HPDE6-E6E7 (cell line): Measurements from ENCODE around the gene CACNB4.

ENCODE experiments used
- DNase-seq: peaks from one replicate; pipeline ENCODE4 v3.0.0; 2011; ENCODE audit warnings: missing footprints; ENCODE audit errors: extremely low spot score

The CACNB4 gene

GRCh38 chr2:151786483-151786882, 312.4 kb downstream of the CACNB4 start:
- no peak for DNase-seq

- no peak for DNase-seq
Observed at GRCh38 chr2:151786077-151786476, 312.8 kb downstream of the CACNB4 start.

- no peak for DNase-seq
Observed at GRCh38 chr2:151783133-151783520, 315.7 kb downstream of the CACNB4 start.
